ENCODE results near the gene ADIRF.

DNA sequence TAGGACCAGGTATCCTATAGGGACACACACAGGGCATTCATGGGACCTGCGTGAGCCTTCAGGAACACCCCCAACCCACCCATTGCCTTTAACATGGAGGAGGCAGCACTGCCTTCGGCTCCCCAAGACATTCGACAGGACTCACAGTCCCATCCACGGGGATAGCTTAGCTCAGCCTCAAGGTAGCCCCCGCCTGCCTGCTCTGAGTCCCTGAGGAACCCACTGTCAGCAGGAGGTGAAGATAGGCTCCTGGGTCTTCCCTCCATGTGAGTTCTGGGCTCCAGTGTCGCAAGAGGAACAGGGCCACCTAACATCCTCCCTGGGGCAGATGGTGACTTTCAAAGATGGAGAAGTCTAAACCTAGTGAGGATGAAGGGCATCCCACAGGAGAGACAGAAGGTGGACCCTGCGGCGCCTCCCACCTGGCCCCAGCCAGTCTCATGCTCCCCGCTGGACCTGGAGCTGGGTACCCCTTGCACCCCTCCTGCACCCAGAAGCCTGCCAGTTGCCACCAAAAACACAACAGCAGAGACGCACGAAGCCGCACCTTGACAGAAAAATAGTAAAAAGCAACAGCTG, 4.9 kb upstream of the ADIRF start:
- TF ChIP-seq, protein P1, sequence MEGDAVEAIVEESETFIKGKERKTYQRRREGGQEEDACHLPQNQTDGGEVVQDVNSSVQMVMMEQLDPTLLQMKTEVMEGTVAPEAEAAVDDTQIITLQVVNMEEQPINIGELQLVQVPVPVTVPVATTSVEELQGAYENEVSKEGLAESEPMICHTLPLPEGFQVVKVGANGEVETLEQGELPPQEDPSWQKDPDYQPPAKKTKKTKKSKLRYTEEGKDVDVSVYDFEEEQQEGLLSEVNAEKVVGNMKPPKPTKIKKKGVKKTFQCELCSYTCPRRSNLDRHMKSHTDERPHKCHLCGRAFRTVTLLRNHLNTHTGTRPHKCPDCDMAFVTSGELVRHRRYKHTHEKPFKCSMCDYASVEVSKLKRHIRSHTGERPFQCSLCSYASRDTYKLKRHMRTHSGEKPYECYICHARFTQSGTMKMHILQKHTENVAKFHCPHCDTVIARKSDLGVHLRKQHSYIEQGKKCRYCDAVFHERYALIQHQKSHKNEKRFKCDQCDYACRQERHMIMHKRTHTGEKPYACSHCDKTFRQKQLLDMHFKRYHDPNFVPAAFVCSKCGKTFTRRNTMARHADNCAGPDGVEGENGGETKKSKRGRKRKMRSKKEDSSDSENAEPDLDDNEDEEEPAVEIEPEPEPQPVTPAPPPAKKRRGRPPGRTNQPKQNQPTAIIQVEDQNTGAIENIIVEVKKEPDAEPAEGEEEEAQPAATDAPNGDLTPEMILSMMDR (IDR thresholded peaks at IDR 0.05; ENCODE audit: low read depth, low read length, poor library complexity, severe bottlenecking), result no peak
- TF ChIP-seq EZH2phosphoT487 (IDR thresholded peaks at IDR 0.05; ENCODE audit: borderline replicate concordance, low read length), result no peak
